ENCODE measurements around the gene SP3.

DNA sequence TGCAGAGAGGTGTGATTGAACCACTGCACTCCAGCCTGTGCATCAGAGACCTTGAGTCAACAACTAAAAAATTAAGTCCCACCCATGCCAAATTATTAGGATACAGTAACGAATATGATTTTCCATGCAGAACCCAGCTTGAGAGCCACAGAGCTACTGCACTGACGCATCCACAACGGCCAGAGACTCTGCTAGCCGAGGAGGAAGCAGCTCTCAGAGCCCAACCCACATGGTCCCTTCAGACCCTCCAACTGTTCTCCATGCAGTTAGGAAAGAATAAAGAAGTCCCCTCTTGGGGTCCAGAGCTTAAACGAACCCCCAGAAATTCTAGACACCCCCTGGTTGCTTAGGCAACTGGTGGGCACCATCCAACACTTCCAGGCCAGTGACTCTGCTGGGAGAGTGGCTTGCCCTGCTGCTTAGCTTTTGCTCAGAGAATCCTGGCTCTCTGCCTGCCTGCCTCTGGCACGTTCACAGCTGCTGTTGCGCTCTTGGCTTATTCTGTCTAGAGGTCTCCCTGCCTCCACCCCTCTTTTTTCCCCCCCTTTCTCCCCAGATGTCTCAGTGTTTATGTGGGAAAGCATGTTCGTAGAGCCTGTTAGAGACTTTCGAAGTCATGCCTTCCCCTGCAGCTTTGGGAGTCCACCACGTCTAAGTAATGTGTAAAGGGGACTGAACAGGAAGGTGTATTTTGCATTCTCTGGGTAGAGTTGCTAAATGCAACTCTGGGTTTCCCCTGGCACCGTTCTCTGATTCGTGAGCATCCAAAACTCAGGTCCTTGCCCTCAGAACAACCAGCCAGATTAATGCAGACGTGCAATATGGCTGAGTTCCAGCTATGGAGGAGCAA, 26.0 kb upstream of the SP3 start:
- TF ChIP-seq CTCF (conservative IDR thresholded peaks at IDR 0.05; ENCODE audit: low read depth in 2 of 2) (no peak), CREB1 (CRISPR knock-in tag; IDR thresholded peaks at IDR 0.05; ENCODE audit: low read depth) (no peak), POLR2AphosphoS5 (IDR thresholded peaks at IDR 0.05; ENCODE audit: low read depth) (no peak), EZH2 (IDR thresholded peaks at IDR 0.05; ENCODE audit: low read depth, unreplicated experiment) (no peak), JUNB (IDR thresholded peaks at IDR 0.05; ENCODE audit: unreplicated experiment) (no peak), ETS1 (IDR thresholded peaks at IDR 0.05) (no peak)
- TF ChIP-seq, protein P1, sequence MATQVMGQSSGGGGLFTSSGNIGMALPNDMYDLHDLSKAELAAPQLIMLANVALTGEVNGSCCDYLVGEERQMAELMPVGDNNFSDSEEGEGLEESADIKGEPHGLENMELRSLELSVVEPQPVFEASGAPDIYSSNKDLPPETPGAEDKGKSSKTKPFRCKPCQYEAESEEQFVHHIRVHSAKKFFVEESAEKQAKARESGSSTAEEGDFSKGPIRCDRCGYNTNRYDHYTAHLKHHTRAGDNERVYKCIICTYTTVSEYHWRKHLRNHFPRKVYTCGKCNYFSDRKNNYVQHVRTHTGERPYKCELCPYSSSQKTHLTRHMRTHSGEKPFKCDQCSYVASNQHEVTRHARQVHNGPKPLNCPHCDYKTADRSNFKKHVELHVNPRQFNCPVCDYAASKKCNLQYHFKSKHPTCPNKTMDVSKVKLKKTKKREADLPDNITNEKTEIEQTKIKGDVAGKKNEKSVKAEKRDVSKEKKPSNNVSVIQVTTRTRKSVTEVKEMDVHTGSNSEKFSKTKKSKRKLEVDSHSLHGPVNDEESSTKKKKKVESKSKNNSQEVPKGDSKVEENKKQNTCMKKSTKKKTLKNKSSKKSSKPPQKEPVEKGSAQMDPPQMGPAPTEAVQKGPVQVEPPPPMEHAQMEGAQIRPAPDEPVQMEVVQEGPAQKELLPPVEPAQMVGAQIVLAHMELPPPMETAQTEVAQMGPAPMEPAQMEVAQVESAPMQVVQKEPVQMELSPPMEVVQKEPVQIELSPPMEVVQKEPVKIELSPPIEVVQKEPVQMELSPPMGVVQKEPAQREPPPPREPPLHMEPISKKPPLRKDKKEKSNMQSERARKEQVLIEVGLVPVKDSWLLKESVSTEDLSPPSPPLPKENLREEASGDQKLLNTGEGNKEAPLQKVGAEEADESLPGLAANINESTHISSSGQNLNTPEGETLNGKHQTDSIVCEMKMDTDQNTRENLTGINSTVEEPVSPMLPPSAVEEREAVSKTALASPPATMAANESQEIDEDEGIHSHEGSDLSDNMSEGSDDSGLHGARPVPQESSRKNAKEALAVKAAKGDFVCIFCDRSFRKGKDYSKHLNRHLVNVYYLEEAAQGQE (IDR thresholded peaks at IDR 0.05; ENCODE audit: unreplicated experiment), result no peak

Measured in GM23338 (cell line).